Measurements from ENCODE around the gene BEND4. TPM values are rescaled to one million over a fixed set of nuclear protein-coding genes. Genes with fewer than 3 reads are reported as not detected.

The BEND4 gene
- total RNA-seq, 1 donor from 2014 or later, result not detected

GRCh38 chr4:42074294-42074693 lies 78.2 kb downstream of the BEND4 start:
- Histone ChIP-seq H3K9me3 (replicated peaks) (no peaks in the 10 kb centered on the region), H3K4me1 (no peaks in the 10 kb centered on the region), H3K36me3 (peaks cover 68% of the 10 kb centered on the region), H3K4me3 (no peak overlapping the region), H3K27ac (replicated peaks) (no peak overlapping the region), H3K27me3 (ENCODE audit: low read depth) (no peaks in the 10 kb centered on the region)
- intact Hi-C loops (cut with micrococcal nuclease), result no loop called here
- no peak for DNase-seq
- no peak for TF ChIP-seq CTCF (IDR thresholded peaks at IDR 0.05; ENCODE audit: borderline replicate concordance)

GRCh38 chr4:42070463-42070862 lies 82.0 kb downstream of the BEND4 start:
- TF ChIP-seq CTCF (IDR thresholded peaks at IDR 0.05; ENCODE audit: borderline replicate concordance), result no peak
- intact Hi-C loops (cut with micrococcal nuclease), result no loop called here
- no peak for DNase-seq
- Histone ChIP-seq H3K4me3 (no peak overlapping the region), H3K27ac (replicated peaks) (no peak overlapping the region), H3K4me1 (no peaks in the 10 kb centered on the region), H3K36me3 (peaks cover 71% of the 10 kb centered on the region), H3K27me3 (ENCODE audit: low read depth) (no peaks in the 10 kb centered on the region), H3K9me3 (replicated peaks) (no peaks in the 10 kb centered on the region)

GRCh38 chr4:42067264-42067663 lies 85.2 kb downstream of the BEND4 start:
- Histone ChIP-seq H3K4me3 (no peak overlapping the region), H3K4me1 (no peaks in the 10 kb centered on the region), H3K27ac (replicated peaks) (no peak overlapping the region), H3K27me3 (ENCODE audit: low read depth) (no peaks in the 10 kb centered on the region), H3K9me3 (replicated peaks) (no peaks in the 10 kb centered on the region), H3K36me3 (peaks cover 78% of the 10 kb centered on the region)
- no peak for TF ChIP-seq CTCF (IDR thresholded peaks at IDR 0.05; ENCODE audit: borderline replicate concordance)
- no peak for DNase-seq
- intact Hi-C loops (cut with micrococcal nuclease), result no loop called here

- DNase-seq, result no peak
These were observed 86.1 kb downstream of the BEND4 start for GRCh38 chr4:42066402-42066801.

More at GRCh38 chr4:42066402-42066801, 86.1 kb downstream of the BEND4 start:
- Histone ChIP-seq H3K27ac (replicated peaks) (no peak overlapping the region), H3K4me1 (no peaks in the 10 kb centered on the region), H3K36me3 (peaks cover 77% of the 10 kb centered on the region), H3K27me3 (ENCODE audit: low read depth) (no peaks in the 10 kb centered on the region), H3K4me3 (no peak overlapping the region), H3K9me3 (replicated peaks) (no peaks in the 10 kb centered on the region)
- no peak for TF ChIP-seq CTCF (IDR thresholded peaks at IDR 0.05; ENCODE audit: borderline replicate concordance)
- intact Hi-C loops (cut with micrococcal nuclease), result no loop called here

Other genes with a start within 250 kb of the BEND4 start
- gene TMEM33, start 217.2 kb downstream of the BEND4 start, total RNA-seq, result 22.5 TPM
- 0.19 TPM for gene DCAF4L1, start 170.9 kb downstream of the BEND4 start, total RNA-seq
- gene SLC30A9, start 162.1 kb downstream of the BEND4 start, total RNA-seq, result 80.4 TPM
- 8.1 TPM for gene SHISA3, start 244.8 kb upstream of the BEND4 start, total RNA-seq

Measured in left ventricle myocardium inferior (tissue), 1 donor.